Fibroblast of lung (primary cell): ENCODE results near the gene MRPL37. TPM values are rescaled to one million over a fixed set of nuclear protein-coding genes. Genes with fewer than 3 reads are reported as not detected.
"Not testable (repeated sequence)": the region's sequence is repeated elsewhere in the genome, so short reads cannot be mapped to it uniquely, and the experiment has no call there.

Experiments used
- DNase-seq, 2 donors: peaks; one replicate each; pipeline versions ENCODE4 v3.0.0 to v3.0.0-alpha.2; 2010; ENCODE audit warnings: low read depth in 2 of 2
- H2AFZ ChIP-seq: 2 replicates; pipeline ENCODE4 v1.5.1; 2012; ENCODE audit warnings: low read length, control low read depth, inconsistent platforms
- H3K27ac ChIP-seq: 2 replicates; pipeline ENCODE4 v1.5.1; 2011; ENCODE audit warnings: low read length, control low read depth; ENCODE audit not compliant: insufficient read depth
- H3K27me3 ChIP-seq: 2 replicates; pipeline ENCODE4 v1.5.1; 2011; ENCODE audit warnings: mild to moderate bottlenecking, low read length; ENCODE audit not compliant: control insufficient read depth, insufficient read depth
- H3K36me3 ChIP-seq: 2 replicates; pipeline ENCODE4 v1.5.1; 2011; ENCODE audit warnings: low read length; ENCODE audit not compliant: control insufficient read depth, insufficient read depth
- H3K4me1 ChIP-seq: 2 replicates; pipeline ENCODE4 v1.5.1; 2011; ENCODE audit warnings: low read length; ENCODE audit not compliant: control insufficient read depth, insufficient read depth; ENCODE audit errors: extremely low read depth
- H3K4me2 ChIP-seq: 2 replicates; pipeline ENCODE4 v1.5.1; 2011; ENCODE audit warnings: low read length, control low read depth; ENCODE audit not compliant: insufficient read depth; ENCODE audit errors: extremely low read depth
- H3K4me3 ChIP-seq, 4 experiments: fragments of 200-600 bp in 1 of 4; sonication (generic) in 1 of 4; replicated peaks in 1 of 4; 2 replicates each; pipeline ENCODE4 v1.5.1; 2011 to 2016; ENCODE audit warnings: low read length in 4 of 4, low read depth in 3 of 4, mild to moderate bottlenecking in 3 of 4, control low read depth in 2 of 4, inconsistent platforms in 1 of 4, mixed read lengths in 1 of 4; ENCODE audit not compliant: insufficient read depth in 1 of 4; ENCODE audit errors: control extremely low read depth in 1 of 4
- H3K79me2 ChIP-seq: 2 replicates; pipeline ENCODE4 v1.5.1; 2012; ENCODE audit warnings: mild to moderate bottlenecking, low read length, inconsistent platforms; ENCODE audit not compliant: control insufficient read depth, insufficient read depth
- H3K9ac ChIP-seq: 2 replicates; pipeline ENCODE4 v1.5.1; 2011; ENCODE audit warnings: mild to moderate bottlenecking, low read length, control low read depth; ENCODE audit not compliant: insufficient read depth
- H3K9me3 ChIP-seq: 2 replicates; pipeline ENCODE4 v1.5.1; 2012; ENCODE audit warnings: low read depth, low read length; ENCODE audit not compliant: control insufficient read depth, insufficient read depth
- H4K20me1 ChIP-seq: 2 replicates; pipeline ENCODE4 v1.5.1; 2011; ENCODE audit warnings: low read length; ENCODE audit not compliant: control insufficient read depth, insufficient read depth; ENCODE audit errors: extremely low read depth
- CTCF ChIP-seq, 2 donors: IDR thresholded peaks in 1 of 2; conservative IDR thresholded peaks in 1 of 2; 1 replicate in 1 of 2; 2 replicates in 1 of 2; pipeline ENCODE4 v1.5.1; 2011 to 2012; ENCODE audit warnings: low read length in 2 of 2, control low read depth in 1 of 2, inconsistent platforms in 1 of 2, low read depth in 1 of 2, mild to moderate bottlenecking in 1 of 2
- EZH2 ChIP-seq: IDR thresholded peaks from 2 replicates; pipeline ENCODE4 v1.5.1; 2012; ENCODE audit warnings: low read length, control low read depth, mild to moderate bottlenecking; ENCODE audit errors: missing control alignments
- polyA plus RNA-seq, 2 donors: library from polyadenylated mRNA; depleted of rRNA in 1 of 2; stranded (reverse) in 1 of 2; unstranded in 1 of 2; fragments of >200 nt; gene quantifications; 2 replicates each; pipeline ENCODE4 v1.2.1, GENCODE V29; 2011 to 2012; ENCODE audit warnings: missing spikeins in 1 of 2
- total RNA-seq: library from RNA; depleted of rRNA; stranded (reverse); fragments of >200 nt; gene quantifications from 2 replicates; pipeline ENCODE4 v1.2.1, GENCODE V29; 2014

Gene MRPL37
- total and polyA plus RNA-seq, 2 donors (not counting 1 experiment from before 2014, with no cell fraction given), result 21.7 to 43.6 TPM

- Histone ChIP-seq H3K4me3 (no peak overlapping the region), H3K4me2 (no peak overlapping the region), H4K20me1 (no peaks in the 10 kb centered on the region), H3K27ac (no peak overlapping the region), H3K9me3 (no peaks in the 10 kb centered on the region), H2AFZ (no peak overlapping the region), H3K9ac (no peak overlapping the region), H3K4me1 (peaks cover 2% of the 10 kb centered on the region), H3K79me2 (no peaks in the 10 kb centered on the region), H3K36me3 (no peaks in the 10 kb centered on the region), H3K27me3 (no peaks in the 10 kb centered on the region)
- TF ChIP-seq CTCF (conservative IDR thresholded peaks at IDR 0.05 in 1 of 2, IDR thresholded peaks at IDR 0.05 in 1 of 2; ENCODE audit: low read depth in 1 of 2, low read length in 2 of 2), result no peak
- no peak for TF ChIP-seq EZH2
- no peak for DNase-seq
Measured at GRCh38 chr1:54163573-54163972, 36.4 kb upstream of the MRPL37 start.

GRCh38 chr1:54165146-54165545 is 34.8 kb upstream of the MRPL37 start:
- Histone ChIP-seq H3K9ac (no peak overlapping the region), H3K4me2 (no peak overlapping the region), H2AFZ (no peak overlapping the region), H3K4me1 (peaks cover 2% of the 10 kb centered on the region), H3K79me2 (no peaks in the 10 kb centered on the region), H3K27me3 (no peaks in the 10 kb centered on the region), H3K36me3 (no peaks in the 10 kb centered on the region), H3K27ac (no peak overlapping the region), H3K4me3 (no peak overlapping the region), H3K9me3 (no peaks in the 10 kb centered on the region), H4K20me1 (no peaks in the 10 kb centered on the region)
- DNase-seq, result no peak
- TF ChIP-seq EZH2, result no peak
- no peak for TF ChIP-seq CTCF (conservative IDR thresholded peaks at IDR 0.05 in 1 of 2, IDR thresholded peaks at IDR 0.05 in 1 of 2; ENCODE audit: low read depth in 1 of 2, low read length in 2 of 2)

- not testable (repeated sequence) for H3K4me1 ChIP-seq, H3K27ac ChIP-seq, DNase-seq, H3K9me3 ChIP-seq, H3K36me3 ChIP-seq, H3K4me3 ChIP-seq, H3K79me2 ChIP-seq, H3K27me3 ChIP-seq, H2AFZ ChIP-seq, H4K20me1 ChIP-seq, H3K4me2 ChIP-seq, H3K9ac ChIP-seq
Measured at GRCh38 chr1:54166357-54166756, 33.6 kb upstream of the MRPL37 start.
